Fibroblast of mammary gland (primary cell): Measurements from ENCODE around the gene MGME1.

Experiments
- DNase-seq: peaks from one replicate; pipeline ENCODE4 v3.0.0-alpha.2; 2010; ENCODE audit warnings: low read depth
- H3K4me3 ChIP-seq: 2 replicates; pipeline ENCODE4 v1.5.1; 2011; ENCODE audit warnings: low read depth, mild to moderate bottlenecking, low read length, moderate library complexity; ENCODE audit not compliant: control insufficient read depth
- TF ChIP-seq, protein P1 (sequence below): conservative IDR thresholded peaks from 2 replicates; pipeline ENCODE4 v1.5.1; 2011; ENCODE audit warnings: low read depth, low read length, inconsistent platforms; ENCODE audit not compliant: control insufficient read depth, insufficient read depth

MGME1 gene

DNA sequence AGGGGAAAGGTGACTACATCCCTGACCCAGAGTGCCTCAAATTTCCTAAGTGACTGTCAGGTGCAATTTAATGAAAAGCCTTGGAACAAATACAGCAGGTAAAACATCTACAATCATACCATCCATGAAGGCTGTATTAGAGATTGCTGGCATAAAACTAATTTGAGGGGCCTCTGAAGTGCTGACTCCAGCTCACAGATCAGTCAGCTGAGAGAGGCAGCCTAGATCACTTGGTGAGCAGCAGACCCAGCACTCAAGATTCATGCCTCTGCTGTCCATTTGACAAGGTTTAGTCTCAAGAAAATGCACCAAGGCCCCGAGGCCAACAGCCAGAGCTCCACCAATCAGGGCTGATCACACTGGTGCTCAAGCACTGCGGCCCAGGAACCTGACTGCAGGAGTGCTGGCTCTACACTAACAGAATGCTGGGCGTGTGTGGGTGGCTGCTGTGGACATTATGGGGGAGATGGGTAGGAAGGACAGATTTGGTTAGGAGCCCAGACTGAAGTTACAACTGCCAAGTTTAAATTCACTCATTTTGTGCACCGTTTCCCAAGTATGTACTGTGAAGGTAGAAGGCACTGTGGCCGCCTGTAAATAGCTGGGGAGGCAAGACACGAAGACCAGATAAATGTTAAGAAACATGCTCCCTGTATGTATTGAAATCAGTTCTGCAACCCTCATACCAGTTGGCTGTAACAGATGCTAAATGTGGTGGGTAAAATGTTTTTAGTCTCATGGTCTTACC, 28.4 kb upstream of the MGME1 start:
- H3K4me3 ChIP-seq = no peak overlapping the region
- TF ChIP-seq, protein P1, sequence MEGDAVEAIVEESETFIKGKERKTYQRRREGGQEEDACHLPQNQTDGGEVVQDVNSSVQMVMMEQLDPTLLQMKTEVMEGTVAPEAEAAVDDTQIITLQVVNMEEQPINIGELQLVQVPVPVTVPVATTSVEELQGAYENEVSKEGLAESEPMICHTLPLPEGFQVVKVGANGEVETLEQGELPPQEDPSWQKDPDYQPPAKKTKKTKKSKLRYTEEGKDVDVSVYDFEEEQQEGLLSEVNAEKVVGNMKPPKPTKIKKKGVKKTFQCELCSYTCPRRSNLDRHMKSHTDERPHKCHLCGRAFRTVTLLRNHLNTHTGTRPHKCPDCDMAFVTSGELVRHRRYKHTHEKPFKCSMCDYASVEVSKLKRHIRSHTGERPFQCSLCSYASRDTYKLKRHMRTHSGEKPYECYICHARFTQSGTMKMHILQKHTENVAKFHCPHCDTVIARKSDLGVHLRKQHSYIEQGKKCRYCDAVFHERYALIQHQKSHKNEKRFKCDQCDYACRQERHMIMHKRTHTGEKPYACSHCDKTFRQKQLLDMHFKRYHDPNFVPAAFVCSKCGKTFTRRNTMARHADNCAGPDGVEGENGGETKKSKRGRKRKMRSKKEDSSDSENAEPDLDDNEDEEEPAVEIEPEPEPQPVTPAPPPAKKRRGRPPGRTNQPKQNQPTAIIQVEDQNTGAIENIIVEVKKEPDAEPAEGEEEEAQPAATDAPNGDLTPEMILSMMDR = no peak
- no peak for DNase-seq

DNA sequence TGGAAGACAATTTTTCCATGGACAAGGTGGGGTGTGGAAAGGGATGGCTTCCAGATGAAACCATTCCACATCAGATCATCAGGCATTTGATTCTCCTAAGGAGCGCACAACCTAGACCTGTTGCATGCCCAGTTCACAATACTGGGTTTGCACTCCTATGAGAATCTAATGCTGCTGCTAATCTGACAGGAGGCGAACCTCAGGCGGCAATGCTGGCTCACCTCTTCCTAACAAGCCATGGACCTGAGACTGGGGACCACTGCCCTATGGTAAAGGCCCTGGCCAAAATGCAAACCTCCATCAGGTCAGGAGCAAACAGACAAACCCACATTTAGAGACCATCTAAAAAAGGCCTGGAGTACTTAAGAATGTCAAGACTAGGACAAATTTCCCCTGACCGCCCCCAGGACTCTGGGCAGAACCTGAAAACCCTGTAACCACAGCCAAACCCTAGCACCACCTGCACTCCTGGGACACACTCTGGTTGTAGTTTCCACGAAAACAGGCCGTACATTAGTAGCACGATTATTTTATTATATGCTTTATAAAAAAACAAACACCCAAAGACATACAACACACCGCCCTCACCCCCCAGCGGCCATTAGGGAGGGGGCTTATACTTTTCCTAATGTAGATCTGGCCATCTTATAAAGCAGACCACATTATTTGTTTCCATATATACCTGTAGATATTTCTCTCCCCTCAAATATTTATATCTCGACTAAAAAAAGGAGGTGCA, 27.6 kb upstream of the MGME1 start:
- DNase-seq = no peak
- TF ChIP-seq, protein P1 = no peak
- H3K4me3 ChIP-seq = no peak overlapping the region

DNA sequence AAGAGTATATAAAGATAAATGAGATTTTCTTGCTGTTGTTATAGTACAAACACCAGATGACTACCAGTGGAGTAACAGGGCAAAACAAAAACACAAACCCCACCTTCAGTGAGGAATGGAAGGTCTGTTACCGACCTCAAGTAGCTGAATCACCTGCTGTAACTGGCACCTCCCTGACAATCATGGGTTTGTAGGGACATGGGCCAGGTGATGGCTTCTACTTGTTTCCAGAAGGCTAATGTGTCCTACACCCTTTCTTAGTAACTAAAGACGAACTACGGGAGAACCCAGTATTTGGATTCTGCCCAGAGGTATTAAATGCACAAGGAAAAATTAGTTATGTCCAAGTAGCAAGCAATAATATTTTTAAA, 27.0 kb upstream of the MGME1 start:
- TF ChIP-seq, protein P1 = no peak
- H3K4me3 ChIP-seq = no peak overlapping the region
- DNase-seq = no peak

DNA sequence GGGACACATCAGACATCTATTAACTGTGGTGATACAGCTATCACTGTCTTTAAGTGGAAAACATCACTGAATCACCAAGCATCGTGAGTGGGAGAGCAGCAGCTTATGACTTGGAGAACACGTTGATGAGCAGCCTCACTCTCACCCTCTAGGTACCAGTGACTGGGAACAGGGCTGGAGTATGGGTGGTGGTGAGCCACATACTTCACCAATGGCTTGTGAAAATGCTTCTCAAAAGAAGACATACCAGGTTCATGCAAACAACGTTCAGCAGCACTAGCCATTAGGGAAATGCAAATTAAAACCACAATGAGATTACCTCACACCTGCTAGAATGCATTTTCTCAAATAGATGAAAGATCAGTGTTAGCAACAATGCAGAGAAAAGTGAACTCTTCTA, 25.5 kb upstream of the MGME1 start:
- no peak overlapping the region for H3K4me3 ChIP-seq
- no peak for DNase-seq
- TF ChIP-seq, protein P1 = no peak

DNA sequence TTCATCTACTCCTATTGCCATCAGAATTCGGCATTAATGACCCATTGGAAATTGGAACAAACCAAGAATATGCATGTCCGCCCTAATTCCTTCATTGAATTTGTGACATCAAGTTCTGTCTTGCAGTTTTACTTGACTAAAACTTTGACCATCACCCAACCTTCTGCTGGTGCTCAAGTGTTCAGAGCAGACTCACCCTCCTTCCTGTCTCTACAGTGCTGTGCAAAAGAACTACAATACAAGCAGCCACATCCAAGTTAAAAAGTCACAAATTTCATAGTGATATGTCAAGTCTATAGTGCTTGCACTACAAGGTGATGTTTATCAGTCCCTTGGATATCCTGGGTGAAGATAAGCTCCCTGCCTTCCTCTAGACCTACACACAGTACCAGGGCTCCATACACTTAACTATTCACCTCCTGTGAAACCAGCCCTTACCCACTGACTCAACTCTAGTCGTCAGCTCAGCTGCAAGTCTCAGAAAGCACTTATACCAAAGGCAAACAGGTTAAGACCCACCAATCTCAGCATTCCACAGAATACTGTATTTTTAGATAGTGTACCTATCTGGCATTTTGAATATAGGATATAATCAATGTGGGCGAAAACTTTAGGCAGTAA, 23.9 kb upstream of the MGME1 start:
- H3K4me3 ChIP-seq = no peak overlapping the region
- TF ChIP-seq, protein P1 = no peak
- no peak for DNase-seq

DNA sequence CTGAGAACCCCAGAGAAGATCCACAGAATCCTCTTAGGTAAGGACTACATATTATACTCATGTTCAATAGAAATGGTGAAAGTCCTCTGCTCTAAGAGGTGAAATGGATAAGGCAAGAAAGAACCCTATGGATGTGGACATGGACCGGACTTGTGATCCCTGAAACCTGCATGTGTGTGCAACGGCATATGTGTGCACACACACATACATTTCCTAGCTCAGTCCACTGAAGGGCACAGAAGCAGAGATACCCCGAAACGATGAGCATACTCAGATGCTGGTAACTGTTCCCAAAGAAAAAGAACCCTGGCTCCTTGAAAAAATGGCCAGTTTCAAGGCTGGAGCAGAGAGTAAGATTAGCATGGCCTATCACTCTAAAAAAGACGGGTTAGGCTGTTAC, 22.8 kb upstream of the MGME1 start:
- TF ChIP-seq, protein P1 = no peak
- no peak for DNase-seq
- no peak overlapping the region for H3K4me3 ChIP-seq
